Tibial nerve (tissue), 4 donors: ENCODE data around the gene ARAF. TPM values are rescaled to one million over a fixed set of nuclear protein-coding genes. Genes with fewer than 3 reads are reported as not detected.
A peak's percentile ranks its signal among the peaks of the same experiment; 100 is the strongest.

Experiments used
- DNase-seq, 2 donors: peaks; one replicate each; pipeline ENCODE4 v3.0.0-alpha.2; 2019; ENCODE audit warnings: low spot score in 2 of 2
- H3K27ac ChIP-seq, 4 donors: fragments of 200-600 bp; sonication (generic) in 3 of 4; one replicate each; pipeline ENCODE4 v1.5.1; 2017 to 2019; ENCODE audit warnings: mild to moderate bottlenecking in 1 of 4
- H3K27me3 ChIP-seq, 2 donors: fragments of 200-600 bp; sonication (generic) in 1 of 2; one replicate each; pipeline versions ENCODE4 v1.5.1 to v1.6.0; 2017 to 2019
- H3K36me3 ChIP-seq, 3 donors: fragments of 200-600 bp; sonication (generic); one replicate each; pipeline ENCODE4 v1.5.1; 2018 to 2019
- H3K4me1 ChIP-seq, 4 donors: fragments of 200-600 bp; sonication (generic) in 3 of 4; one replicate each; pipeline ENCODE4 v1.5.1; 2017 to 2019
- H3K4me3 ChIP-seq, 4 donors: fragments of 200-600 bp; sonication (generic) in 3 of 4; one replicate each; pipeline ENCODE4 v1.5.1; 2017 to 2019; ENCODE audit warnings: mild to moderate bottlenecking in 1 of 4, moderate library complexity in 1 of 4
- H3K9me3 ChIP-seq, 4 donors: fragments of 200-600 bp; sonication (generic) in 3 of 4; one replicate each; pipeline ENCODE4 v1.5.1; 2017 to 2019
- CTCF ChIP-seq, 5 experiments: fragments of 200-600 bp in 3 of 5; fragments of 450-650 bp in 2 of 5; sonication (generic) in 3 of 5; IDR thresholded peaks; one replicate each; pipeline ENCODE4 v1.5.1; 2016 to 2019; ENCODE audit warnings: antibody characterized with exemption in 5 of 5, mild to moderate bottlenecking in 3 of 5, moderate library complexity in 2 of 5
- EP300 ChIP-seq, 2 donors: sonication (generic); formaldehyde crosslinking; IDR thresholded peaks; one replicate each; pipeline ENCODE4 v1.6.1; 2017; ENCODE audit warnings: antibody characterized with exemption in 2 of 2, mild to moderate bottlenecking in 1 of 2
- POLR2A ChIP-seq, 2 donors: fragments of 450-650 bp; IDR thresholded peaks; one replicate each; pipeline ENCODE4 v1.6.1; 2017; ENCODE audit warnings: antibody characterized with exemption in 2 of 2, mild to moderate bottlenecking in 2 of 2, moderate library complexity in 2 of 2
- WGBS, 2 donors: methylation state at CpG; one replicate each; pipeline ENCODE4 v1.1.5; 2018; 5-methylcytosine and 5-hydroxymethylcytosine counted together
- total RNA-seq, 4 donors: library from RNA; depleted of rRNA; stranded (reverse); fragments of >200 nt; gene quantifications; one replicate each; pipeline ENCODE4 v1.1.0, GENCODE V29; 2016

The ARAF gene
- total RNA-seq, 4 donors from 2014 or later = 34.1 to 61.2 (median 40.8) TPM

- Histone ChIP-seq H3K27ac (peak overlapping the region; percentile 88 to 98 (median 93)), H3K4me1 (peaks cover 0 to 26% (median 0%) of the 10 kb centered on the region in 4 donors), H3K4me3 (peak overlapping the region; percentile 24 to 73 (median 56)), H3K36me3 (peaks cover 0 to 26% (median 0%) of the 10 kb centered on the region in 3 donors), H3K27me3 (no peaks in the 10 kb centered on the region), H3K9me3 (no peaks in the 10 kb centered on the region)
- WGBS, 2 donors = 19 to 40% methylated on average over 14 to 15 of the region's 15 CpGs
- DNase-seq = no peak
- TF ChIP-seq POLR2A (IDR thresholded peaks at IDR 0.05) = no peak
- TF ChIP-seq EP300 (IDR thresholded peaks at IDR 0.05) = no peak
- TF ChIP-seq CTCF (IDR thresholded peaks at IDR 0.05) = no peak
These were observed 649 bp upstream of the ARAF start for GRCh38 chrX:47560179-47560933.

DNA sequence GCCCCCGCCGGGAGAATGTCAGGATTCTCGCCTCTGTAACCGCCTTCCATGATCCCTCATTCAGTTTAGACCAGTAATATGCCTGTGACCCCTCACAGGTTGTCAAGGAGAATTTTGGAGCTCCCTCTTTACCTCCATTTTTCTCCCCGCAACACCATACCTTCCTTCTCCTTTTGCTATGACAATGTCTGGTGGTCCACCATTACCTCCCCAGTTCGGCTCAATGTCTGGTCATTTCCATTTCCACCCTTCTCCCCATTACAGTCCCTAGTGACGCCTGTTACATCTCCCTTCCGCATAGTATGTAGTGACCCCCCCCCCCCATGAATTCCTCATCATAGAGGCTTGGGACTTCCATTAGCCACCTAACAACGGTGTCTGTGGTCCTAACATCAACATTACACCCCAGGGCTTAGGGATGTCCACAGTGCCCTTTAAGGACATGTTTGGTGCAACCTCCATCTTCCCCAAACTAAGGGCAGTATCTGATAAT lies 700 bp downstream of the ARAF start:
- TF ChIP-seq EP300 (IDR thresholded peaks at IDR 0.05) = no peak
- H3K4me1 ChIP-seq = peaks cover 0 to 26% (median 0%) of the 10 kb centered on the region in 4 donors

DNA sequence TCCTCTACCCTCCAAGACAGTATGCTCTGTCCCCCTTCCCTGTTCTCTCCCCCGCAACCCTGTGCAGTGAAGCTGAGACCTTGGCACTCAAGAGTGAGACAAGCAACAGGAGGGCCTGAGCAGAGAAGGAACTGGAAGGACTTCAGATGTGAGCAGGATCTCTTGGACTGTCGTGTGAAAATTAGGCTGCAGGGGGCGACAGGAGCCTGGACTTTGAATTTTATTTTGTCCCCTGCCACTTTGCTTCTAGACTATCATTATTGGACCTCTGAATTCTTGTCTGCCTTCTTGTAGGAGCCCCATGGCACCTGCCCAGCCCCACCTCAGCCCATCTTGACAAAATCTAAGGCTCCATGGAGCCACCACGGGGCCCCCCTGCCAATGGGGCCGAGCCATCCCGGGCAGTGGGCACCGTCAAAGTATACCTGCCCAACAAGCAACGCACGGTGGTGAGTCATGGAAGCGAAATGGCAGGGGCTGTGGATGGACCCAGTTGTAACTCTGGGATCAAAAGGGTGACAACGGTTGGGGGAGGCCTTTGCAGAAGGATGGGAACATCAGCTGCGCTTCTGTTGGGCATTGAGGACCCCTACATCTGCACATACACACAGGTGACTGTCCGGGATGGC lies 1.7 kb downstream of the ARAF start:
- Histone ChIP-seq H3K36me3 (peaks cover 0 to 43% (median 0%) of the 10 kb centered on the region in 3 donors), H3K4me1 (peaks cover 0 to 26% (median 0%) of the 10 kb centered on the region in 4 donors), H3K9me3 (no peaks in the 10 kb centered on the region), H3K4me3 (no peak overlapping the region), H3K27ac (no peak overlapping the region), H3K27me3 (no peaks in the 10 kb centered on the region)
- 49 to 78% methylated on average over 3 to 12 of the region's 13 CpGs for WGBS, 2 donors
- DNase-seq = no peak
- TF ChIP-seq CTCF (IDR thresholded peaks at IDR 0.05) = peak in 1 of 5 experiments; percentile 18
- no peak for TF ChIP-seq POLR2A (IDR thresholded peaks at IDR 0.05)

More for the DNA sequence above, 700 bp downstream of the ARAF start:
- Histone ChIP-seq H3K27ac (peak overlapping the region; percentile 92 to 98 (median 94)), H3K36me3 (peaks cover 0 to 34% (median 0%) of the 10 kb centered on the region in 3 donors), H3K27me3 (no peaks in the 10 kb centered on the region), H3K4me3 (peak overlapping the region; percentile 36 to 73 (median 56)), H3K9me3 (no peaks in the 10 kb centered on the region)
- 0 to 50% methylated on average over 7 to 9 of the region's 9 CpGs for WGBS, 2 donors
- no peak for DNase-seq

DNA sequence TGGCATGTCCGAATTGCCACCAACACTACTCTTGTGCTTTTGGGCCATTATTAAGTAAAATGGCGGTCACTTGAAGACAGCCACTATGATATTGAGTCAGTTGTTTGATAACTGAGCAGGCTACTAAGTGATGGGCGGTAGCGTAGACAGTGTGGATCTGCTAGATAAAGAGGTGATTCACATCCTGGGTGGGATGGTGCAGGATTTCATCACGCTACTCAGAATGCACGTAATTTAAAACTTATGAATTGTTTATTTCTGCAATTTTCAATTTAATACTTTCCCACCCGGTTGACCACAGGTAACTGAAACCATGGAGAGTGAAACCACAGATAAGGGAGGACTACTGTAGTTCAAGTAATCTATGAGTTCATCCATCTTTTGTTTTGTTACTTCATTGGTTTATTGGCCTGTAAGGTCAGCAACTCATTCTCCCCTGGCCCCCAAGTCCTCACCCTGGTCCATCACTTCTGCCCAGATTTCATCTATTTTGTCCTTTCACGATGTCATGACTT lies 2.9 kb downstream of the ARAF start:
- Histone ChIP-seq H3K27me3 (no peaks in the 10 kb centered on the region), H3K4me3 (no peak overlapping the region), H3K4me1 (peaks cover 0 to 26% (median 0%) of the 10 kb centered on the region in 4 donors), H3K27ac (no peak overlapping the region), H3K36me3 (peaks cover 0 to 54% (median 0%) of the 10 kb centered on the region in 3 donors), H3K9me3 (no peaks in the 10 kb centered on the region)
- no peak for DNase-seq
- no peak for TF ChIP-seq POLR2A (IDR thresholded peaks at IDR 0.05)
- no peak for TF ChIP-seq EP300 (IDR thresholded peaks at IDR 0.05)
- TF ChIP-seq CTCF (IDR thresholded peaks at IDR 0.05) = no peak
- 85 to 90% methylated on average over 8 of the region's 8 CpGs for WGBS, 2 donors

DNA sequence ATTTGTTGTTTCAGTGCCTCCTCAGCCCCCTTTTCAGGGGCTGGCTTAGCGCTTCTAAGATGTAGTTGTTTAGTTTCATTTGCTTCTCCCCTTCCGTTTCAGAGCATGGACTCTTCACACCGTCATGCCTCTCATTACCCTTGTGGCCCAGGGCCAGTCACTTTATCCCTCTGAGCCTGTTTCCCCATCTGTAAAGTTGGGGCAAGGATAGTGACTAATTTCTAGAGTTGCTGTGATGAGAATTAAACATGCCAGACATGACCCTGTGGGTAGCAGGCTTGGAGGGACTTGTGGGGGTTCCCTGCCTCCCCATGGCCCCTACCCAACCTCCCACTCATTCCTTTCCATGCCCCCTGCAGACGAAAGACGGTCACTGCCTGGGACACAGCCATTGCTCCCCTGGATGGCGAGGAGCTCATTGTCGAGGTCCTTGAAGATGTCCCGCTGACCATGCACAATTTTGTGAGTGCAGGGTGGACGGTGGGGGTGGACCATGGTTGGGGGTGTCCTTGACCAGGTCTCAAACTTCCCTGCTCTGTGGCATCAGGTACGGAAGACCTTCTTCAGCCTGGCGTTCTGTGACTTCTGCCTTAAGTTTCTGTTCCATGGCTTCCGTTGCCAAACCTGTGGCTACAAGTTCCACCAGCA lies 3.6 kb downstream of the ARAF start:
- peaks cover 0 to 23% (median 0%) of the 10 kb centered on the region in 4 donors for H3K4me1 ChIP-seq
- H3K27ac ChIP-seq = no peak overlapping the region
- no peaks in the 10 kb centered on the region for H3K9me3 ChIP-seq
- no peak for TF ChIP-seq CTCF (IDR thresholded peaks at IDR 0.05)
- H3K36me3 ChIP-seq = peaks cover 0 to 61% (median 0%) of the 10 kb centered on the region in 3 donors
- H3K27me3 ChIP-seq = no peaks in the 10 kb centered on the region
- no peak for DNase-seq
- 74 to 81% methylated on average over 5 to 12 of the region's 12 CpGs for WGBS, 2 donors
- H3K4me3 ChIP-seq = no peak overlapping the region
